ENCODE results near the gene CMTM4. TPM values are rescaled to one million over a fixed set of nuclear protein-coding genes. Genes with fewer than 3 reads are reported as not detected.

CMTM4 gene
- total RNA-seq, 1 donor from 2014 or later: 32.5 TPM

DNA sequence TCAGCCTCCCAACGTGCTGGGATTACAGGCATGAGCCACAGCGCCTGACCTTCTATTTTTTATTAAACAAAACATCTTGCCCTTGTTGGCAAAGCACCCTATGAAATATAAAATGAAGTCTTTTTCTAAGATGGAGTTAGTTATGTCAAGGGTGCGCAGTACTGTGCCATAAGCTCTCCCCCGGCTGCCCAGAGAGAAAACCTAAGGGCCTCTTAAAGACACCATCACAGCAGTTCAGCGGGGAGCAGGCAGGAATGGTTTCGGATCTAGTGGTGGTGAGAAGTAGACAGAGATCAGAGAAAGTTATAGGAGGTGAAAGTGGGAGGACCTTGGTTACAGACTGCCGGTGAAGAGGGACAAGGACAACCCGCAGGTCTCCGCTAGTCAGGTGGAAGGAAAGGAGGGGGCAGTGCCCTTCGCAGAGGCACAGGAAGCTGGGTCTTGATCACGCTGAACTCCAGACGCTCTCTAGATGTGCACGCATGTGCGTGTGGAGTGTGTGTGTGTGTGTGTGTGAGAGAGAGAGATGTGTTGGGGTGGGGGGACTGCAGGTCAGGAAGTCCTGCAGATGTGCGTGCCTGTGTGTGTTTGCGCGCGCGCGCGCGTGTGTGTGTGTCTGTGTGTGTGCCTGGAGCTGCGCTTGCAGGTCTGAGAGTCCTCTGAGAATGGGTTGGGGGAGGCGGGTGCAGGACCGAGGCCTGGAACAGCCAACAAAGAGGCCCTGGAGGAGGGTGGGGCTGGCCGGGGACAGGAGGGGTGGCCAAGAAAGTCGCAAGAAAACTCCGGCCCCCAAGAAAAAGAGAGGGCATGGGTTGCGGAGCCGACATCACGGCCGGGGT is 92.8 kb downstream of the CMTM4 start:
- peak overlapping the region; percentile 97 for H3K27ac Mint-ChIP-seq (ENCODE audit: unreplicated experiment)
- peak overlapping the region; percentile 96 for H3K4me3 Mint-ChIP-seq (ENCODE audit: unreplicated experiment)

DNA sequence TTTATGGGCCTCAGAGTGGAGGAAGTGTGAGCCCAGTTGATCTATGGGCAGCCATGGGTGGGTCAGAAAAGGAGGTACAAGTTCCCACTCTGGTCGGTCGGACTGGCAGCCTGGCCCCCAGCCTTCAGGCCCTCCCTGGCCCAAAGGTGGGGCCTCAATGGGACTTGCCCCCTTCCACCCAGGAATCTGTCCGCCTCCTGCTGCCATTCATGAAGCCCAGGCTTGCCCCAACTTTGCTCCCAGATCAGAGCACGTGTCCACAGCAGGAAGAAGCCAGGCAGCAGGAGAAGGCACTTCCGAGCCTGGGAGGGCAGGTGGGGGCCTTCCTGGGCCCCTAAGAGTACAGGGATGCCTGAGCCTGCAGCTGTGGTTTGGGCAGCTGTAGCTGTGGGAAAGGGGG is 95.1 kb downstream of the CMTM4 start:
- Mint-ChIP-seq H3K4me3 (ENCODE audit: unreplicated experiment) (no peak overlapping the region), H3K4me1 (ENCODE audit: low read depth) (peaks cover 13% of the 10 kb centered on the region), H3K36me3 (ENCODE audit: low read depth) (no peaks in the 10 kb centered on the region), H3K27ac (ENCODE audit: unreplicated experiment) (no peak overlapping the region), H3K27me3 (ENCODE audit: low read depth) (no peaks in the 10 kb centered on the region), H3K9me3 (ENCODE audit: low read depth) (no peaks in the 10 kb centered on the region)
- DNase-seq (ENCODE audit: low spot score): no peak
- TF ChIP-seq, protein P1, sequence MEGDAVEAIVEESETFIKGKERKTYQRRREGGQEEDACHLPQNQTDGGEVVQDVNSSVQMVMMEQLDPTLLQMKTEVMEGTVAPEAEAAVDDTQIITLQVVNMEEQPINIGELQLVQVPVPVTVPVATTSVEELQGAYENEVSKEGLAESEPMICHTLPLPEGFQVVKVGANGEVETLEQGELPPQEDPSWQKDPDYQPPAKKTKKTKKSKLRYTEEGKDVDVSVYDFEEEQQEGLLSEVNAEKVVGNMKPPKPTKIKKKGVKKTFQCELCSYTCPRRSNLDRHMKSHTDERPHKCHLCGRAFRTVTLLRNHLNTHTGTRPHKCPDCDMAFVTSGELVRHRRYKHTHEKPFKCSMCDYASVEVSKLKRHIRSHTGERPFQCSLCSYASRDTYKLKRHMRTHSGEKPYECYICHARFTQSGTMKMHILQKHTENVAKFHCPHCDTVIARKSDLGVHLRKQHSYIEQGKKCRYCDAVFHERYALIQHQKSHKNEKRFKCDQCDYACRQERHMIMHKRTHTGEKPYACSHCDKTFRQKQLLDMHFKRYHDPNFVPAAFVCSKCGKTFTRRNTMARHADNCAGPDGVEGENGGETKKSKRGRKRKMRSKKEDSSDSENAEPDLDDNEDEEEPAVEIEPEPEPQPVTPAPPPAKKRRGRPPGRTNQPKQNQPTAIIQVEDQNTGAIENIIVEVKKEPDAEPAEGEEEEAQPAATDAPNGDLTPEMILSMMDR (IDR thresholded peaks at IDR 0.05): no peak

More for the DNA sequence above, 92.8 kb downstream of the CMTM4 start:
- Mint-ChIP-seq H3K9me3 (ENCODE audit: low read depth) (no peaks in the 10 kb centered on the region), H3K36me3 (ENCODE audit: low read depth) (no peaks in the 10 kb centered on the region), H3K27me3 (ENCODE audit: low read depth) (no peaks in the 10 kb centered on the region), H3K4me1 (ENCODE audit: low read depth) (peaks cover 34% of the 10 kb centered on the region)
- no peak for DNase-seq (ENCODE audit: low spot score)
- TF ChIP-seq, protein P1 (IDR thresholded peaks at IDR 0.05): no peak

DNA sequence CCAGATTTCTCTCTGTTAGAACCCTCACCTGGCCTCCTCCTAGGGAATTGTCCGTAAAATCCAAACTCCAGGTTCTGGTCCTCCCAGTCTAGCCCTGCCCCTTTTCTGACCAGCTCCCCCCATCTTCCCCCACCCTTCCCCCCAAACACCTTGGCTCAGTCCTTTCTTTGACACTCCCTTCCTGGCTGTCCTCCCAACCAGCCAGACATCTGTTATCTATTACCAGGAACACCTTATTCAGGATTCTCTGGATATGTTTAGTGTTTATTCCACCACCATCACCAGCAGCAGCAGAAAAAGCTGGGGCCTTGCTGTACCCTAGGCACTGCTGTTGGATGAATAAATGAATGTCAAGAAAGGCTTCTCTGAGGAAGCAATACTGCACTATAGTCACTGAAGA is 96.1 kb downstream of the CMTM4 start:
- H3K27ac Mint-ChIP-seq (ENCODE audit: unreplicated experiment): no peak overlapping the region
- peaks cover 7% of the 10 kb centered on the region for H3K4me1 Mint-ChIP-seq (ENCODE audit: low read depth)
- no peak overlapping the region for H3K4me3 Mint-ChIP-seq (ENCODE audit: unreplicated experiment)
- no peaks in the 10 kb centered on the region for H3K36me3 Mint-ChIP-seq (ENCODE audit: low read depth)
- no peaks in the 10 kb centered on the region for H3K27me3 Mint-ChIP-seq (ENCODE audit: low read depth)
- no peak for DNase-seq (ENCODE audit: low spot score)
- TF ChIP-seq, protein P1 (IDR thresholded peaks at IDR 0.05): no peak
- H3K9me3 Mint-ChIP-seq (ENCODE audit: low read depth): no peaks in the 10 kb centered on the region

GRCh38 chr16:66599726-66600125 is 96.8 kb downstream of the CMTM4 start:
- no peak for DNase-seq (ENCODE audit: low spot score)
- peaks cover 7% of the 10 kb centered on the region for H3K4me1 Mint-ChIP-seq (ENCODE audit: low read depth)
- no peaks in the 10 kb centered on the region for H3K27me3 Mint-ChIP-seq (ENCODE audit: low read depth)
- no peaks in the 10 kb centered on the region for H3K36me3 Mint-ChIP-seq (ENCODE audit: low read depth)
- no peak overlapping the region for H3K4me3 Mint-ChIP-seq (ENCODE audit: unreplicated experiment)
- H3K27ac Mint-ChIP-seq (ENCODE audit: unreplicated experiment): no peak overlapping the region
- TF ChIP-seq, protein P1 (IDR thresholded peaks at IDR 0.05): no peak
- H3K9me3 Mint-ChIP-seq (ENCODE audit: low read depth): no peaks in the 10 kb centered on the region

- Mint-ChIP-seq H3K27me3 (ENCODE audit: low read depth) (no peaks in the 10 kb centered on the region), H3K4me1 (ENCODE audit: low read depth) (no peaks in the 10 kb centered on the region), H3K27ac (ENCODE audit: unreplicated experiment) (no peak overlapping the region), H3K4me3 (ENCODE audit: unreplicated experiment) (no peak overlapping the region), H3K9me3 (ENCODE audit: low read depth) (peaks cover 3% of the 10 kb centered on the region), H3K36me3 (ENCODE audit: low read depth) (no peaks in the 10 kb centered on the region)
- TF ChIP-seq, protein P1 (IDR thresholded peaks at IDR 0.05): no peak
- no peak for DNase-seq (ENCODE audit: low spot score)
Measured at GRCh38 chr16:66598111-66598510, 98.4 kb downstream of the CMTM4 start.

Measured in chondrocyte (in vitro differentiated cells).